ENCODE results near the gene VCL. TPM values are rescaled to one million over a fixed set of nuclear protein-coding genes. Genes with fewer than 3 reads are reported as not detected.
"Not testable (repeated sequence)": the region's sequence is repeated elsewhere in the genome, so short reads cannot be mapped to it uniquely, and the experiment has no call there.

The VCL gene
- total and polyA plus RNA-seq, 9 of the 15 experiments (the other 6 are each of a cell fraction or from before 2014, with no cell fraction given), result 29.8 to 186 (median 76.4) TPM

GRCh38 chr10:74000244-74000643 lies 2.3 kb downstream of the VCL start:
- WGBS (ENCODE audit: insufficient coverage, low coverage, missing lambda C conversion rate), result 77% methylated on average over 9 of the region's 11 CpGs
- H3K4me2 ChIP-seq (ENCODE audit: insufficient read depth, low read length), result peak overlapping the region; percentile 99
- H3K27ac ChIP-seq (ENCODE audit: extremely low read depth, low read depth, low read length), result not testable (repeated sequence)

More at GRCh38 chr10:74000244-74000643, 2.3 kb downstream of the VCL start:
- ATAC-seq; DNase-seq (ENCODE audit: extremely low read depth in 1 of 4, low spot score in 3 of 4); FAIRE-seq; H3K9ac ChIP-seq (ENCODE audit: insufficient read depth in 1 of 2, low read depth in 2 of 2, low read length in 2 of 2); H2AFZ ChIP-seq (ENCODE audit: low read depth, low read length); H3K9me1 ChIP-seq (ENCODE audit: control insufficient read depth, insufficient read depth, low read length); CTCF ChIA-PET (ENCODE audit: low intra/inter-chr PET ratio); BruUV-seq (replicated peaks); H3K9me3 ChIP-seq (replicated peaks; ENCODE audit: control insufficient read depth, insufficient read depth, low read depth, low read length); in situ Hi-C loops (cut with MboI); H3K27me3 ChIP-seq (ENCODE audit: control insufficient read depth in 2 of 2, insufficient read depth in 2 of 2, low read length in 2 of 2); intact Hi-C loops (cut with micrococcal nuclease): not testable (repeated sequence)
- Histone ChIP-seq H4K20me1 (replicated peaks; ENCODE audit: control insufficient read depth, insufficient read depth, low read length) (peaks cover 19% of the 10 kb centered on the region; the same call in 1 of the 2 replicates), H3K4me1 (replicated peaks in 1 of 2; ENCODE audit: control insufficient read depth in 2 of 2, insufficient read depth in 2 of 2, low read length in 2 of 2) (peaks cover 40 to 44% of the 10 kb centered on the region in 2 experiments), H3K79me2 (ENCODE audit: control insufficient read depth, insufficient read depth, low read length) (peaks cover 73% of the 10 kb centered on the region), H3K4me3 (peak overlapping the region; percentile 94), H3K36me3 (ENCODE audit: control insufficient read depth, insufficient read depth, low read length) (peaks cover 43% of the 10 kb centered on the region)
- TF ChIP-seq FOXP4 (CRISPR knock-in tag; IDR thresholded peaks at IDR 0.05; ENCODE audit: borderline replicate concordance), result 0 out of 2 replicates have a peak, but pooled peaks have one; percentile 66
- TF ChIP-seq ZBTB33 (CRISPR knock-in tag; IDR thresholded peaks at IDR 0.05), result peak; percentile 65
- POLR2A ChIA-PET, result interaction anchor here (0.7 to 8.8 kb wide), 23 partner anchors 8 to 1020 kb away, joined by 3 to 109 read pairs (median 4); no protein-coding TSS in a partner anchor

Measured in K562 (cell line).